Measurements from ENCODE around the gene CACNA1S. TPM values are rescaled to one million over a fixed set of nuclear protein-coding genes. Genes with fewer than 3 reads are reported as not detected.

Gene CACNA1S
- total RNA-seq, 1 experiment from 2014 or later, result not detected

- POLR2A ChIA-PET (ENCODE audit: low non-redundant PET), result no interaction called here
- intact Hi-C loops (cut with micrococcal nuclease; ENCODE audit: unreplicated experiment), result no loop called here
- no peak for DNase-seq (ENCODE audit: low spot score)
These were observed 103.4 kb downstream of the CACNA1S start for GRCh38 chr1:201008666-201009360.

DNA sequence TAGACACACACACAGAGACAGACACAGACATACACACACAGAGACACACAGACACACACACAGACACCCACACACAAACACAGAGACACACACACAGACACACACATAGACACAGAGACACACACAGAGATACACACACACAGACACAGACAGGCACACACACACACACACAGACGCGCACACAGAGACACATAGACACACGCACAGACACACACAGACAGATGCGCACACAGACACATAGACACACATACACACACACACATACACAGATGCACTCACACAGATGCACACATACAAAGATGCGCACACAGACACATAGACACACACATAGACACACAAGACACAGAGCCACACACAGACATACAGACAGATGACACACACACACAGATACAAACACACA is 104.7 kb downstream of the CACNA1S start:
- POLR2A ChIA-PET (ENCODE audit: low non-redundant PET), result no interaction called here
- DNase-seq (ENCODE audit: low spot score), result no peak
- no peaks in the 10 kb centered on the region for H3K9me3 ChIP-seq (ENCODE audit: low read depth, low read length, poor library complexity, severe bottlenecking)
- H3K4me3 ChIP-seq (ENCODE audit: low read depth, low read length, poor library complexity, severe bottlenecking), result no peak overlapping the region
- TF ChIP-seq CTCF (conservative IDR thresholded peaks at IDR 0.05; ENCODE audit: low read depth, low read length), result no peak
- H3K27me3 ChIP-seq (replicated peaks; ENCODE audit: insufficient read depth, low read depth, low read length, poor library complexity), result no peaks in the 10 kb centered on the region
- no TSS peak for BruUV-seq (replicated peaks)
- CTCF ChIA-PET, result no interaction called here
- no peaks in the 10 kb centered on the region for H3K4me1 ChIP-seq (ENCODE audit: insufficient read depth, low read length, poor library complexity, severe bottlenecking)
- H3K36me3 ChIP-seq (ENCODE audit: insufficient read depth, low read length, poor library complexity, severe bottlenecking), result no peaks in the 10 kb centered on the region
- intact Hi-C loops (cut with micrococcal nuclease; ENCODE audit: unreplicated experiment), result no loop called here
- H3K27ac ChIP-seq (ENCODE audit: low read depth, low read length, poor library complexity, severe bottlenecking), result no peak overlapping the region

More at GRCh38 chr1:201008666-201009360, 103.4 kb downstream of the CACNA1S start:
- Histone ChIP-seq H3K9me3 (ENCODE audit: low read depth, low read length, poor library complexity, severe bottlenecking) (no peaks in the 10 kb centered on the region), H3K4me1 (ENCODE audit: insufficient read depth, low read length, poor library complexity, severe bottlenecking) (no peaks in the 10 kb centered on the region), H3K36me3 (ENCODE audit: insufficient read depth, low read length, poor library complexity, severe bottlenecking) (no peaks in the 10 kb centered on the region), H3K4me3 (ENCODE audit: low read depth, low read length, poor library complexity, severe bottlenecking) (no peak overlapping the region), H3K27me3 (replicated peaks; ENCODE audit: insufficient read depth, low read depth, low read length, poor library complexity) (no peaks in the 10 kb centered on the region), H3K27ac (ENCODE audit: low read depth, low read length, poor library complexity, severe bottlenecking) (no peak overlapping the region)
- BruUV-seq (replicated peaks), result no TSS peak
- CTCF ChIA-PET, result interaction anchor here (0.5 kb wide), 1 partner anchor 12 kb away, joined by 7 read pairs; no protein-coding TSS in a partner anchor
- TF ChIP-seq CTCF (conservative IDR thresholded peaks at IDR 0.05; ENCODE audit: low read depth, low read length) (no peak), EZH2 (IDR thresholded peaks at IDR 0.05; ENCODE audit: borderline replicate concordance, low read depth, low read length, poor library complexity, severe bottlenecking) (no peak)

DNA sequence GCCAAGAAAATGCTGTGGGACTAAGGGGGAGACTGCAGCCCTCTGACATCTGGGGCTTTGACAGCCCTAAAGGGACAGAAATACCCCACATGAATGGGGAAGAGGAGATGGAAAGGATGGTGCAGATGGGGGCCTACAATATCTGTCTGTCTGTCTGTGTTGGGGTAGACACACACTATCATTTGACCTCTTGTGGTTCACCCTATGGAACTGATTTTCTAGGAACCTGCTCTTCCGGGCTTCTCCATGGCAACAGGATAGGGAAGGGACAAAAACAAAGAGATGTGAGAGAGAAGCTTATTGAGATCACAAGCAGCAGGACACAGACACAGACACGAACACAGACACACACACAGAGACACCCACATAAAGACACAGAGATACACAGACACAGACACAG is 105.8 kb downstream of the CACNA1S start:
- POLR2A ChIA-PET (ENCODE audit: low non-redundant PET), result no interaction called here
- CTCF ChIA-PET, result no interaction called here
- no peaks in the 10 kb centered on the region for H3K9me3 ChIP-seq (ENCODE audit: low read depth, low read length, poor library complexity, severe bottlenecking)

More for the DNA sequence above, 105.8 kb downstream of the CACNA1S start:
- H3K36me3 ChIP-seq (ENCODE audit: insufficient read depth, low read length, poor library complexity, severe bottlenecking), result no peaks in the 10 kb centered on the region
- TF ChIP-seq CTCF (conservative IDR thresholded peaks at IDR 0.05; ENCODE audit: low read depth, low read length) (no peak), EZH2 (IDR thresholded peaks at IDR 0.05; ENCODE audit: borderline replicate concordance, low read depth, low read length, poor library complexity, severe bottlenecking) (no peak)
- no peak overlapping the region for H3K27ac ChIP-seq (ENCODE audit: low read depth, low read length, poor library complexity, severe bottlenecking)
- DNase-seq (ENCODE audit: low spot score), result no peak
- no TSS peak for BruUV-seq (replicated peaks)
- H3K4me1 ChIP-seq (ENCODE audit: insufficient read depth, low read length, poor library complexity, severe bottlenecking), result no peaks in the 10 kb centered on the region
- no peaks in the 10 kb centered on the region for H3K27me3 ChIP-seq (replicated peaks; ENCODE audit: insufficient read depth, low read depth, low read length, poor library complexity)
- intact Hi-C loops (cut with micrococcal nuclease; ENCODE audit: unreplicated experiment), result no loop called here
- no peak overlapping the region for H3K4me3 ChIP-seq (ENCODE audit: low read depth, low read length, poor library complexity, severe bottlenecking)

All from A673 (cell line).